Large intestine (tissue), 3 donors: ENCODE measurements around the gene LAPTM5. TPM values are rescaled to one million over a fixed set of nuclear protein-coding genes. Genes with fewer than 3 reads are reported as not detected.

Experiments
- DNase-seq, 2 donors: peaks; one replicate each; pipeline versions ENCODE4 v3.0.0 to v3.0.0-alpha.2; 2013
- H3K27ac ChIP-seq: one replicate; pipeline ENCODE4 v1.5.1; 2013; ENCODE audit warnings: low read length
- H3K27me3 ChIP-seq: 2 replicates; pipeline ENCODE4 v1.6.1; 2013; ENCODE audit warnings: low read length; ENCODE audit not compliant: control insufficient read depth, insufficient read depth
- H3K36me3 ChIP-seq: 2 replicates; pipeline ENCODE4 v1.6.1; 2013; ENCODE audit warnings: low read length; ENCODE audit not compliant: control insufficient read depth, insufficient read depth
- H3K4me1 ChIP-seq: one replicate; pipeline ENCODE4 v1.6.1; 2013; ENCODE audit warnings: low read length; ENCODE audit not compliant: control insufficient read depth, insufficient read depth
- H3K4me3 ChIP-seq: one replicate; pipeline ENCODE4 v1.5.1; 2013; ENCODE audit warnings: low read length
- H3K9me3 ChIP-seq: one replicate; pipeline ENCODE4 v1.6.1; 2013; ENCODE audit warnings: mild to moderate bottlenecking, low read depth, low read length, moderate library complexity; ENCODE audit not compliant: control insufficient read depth
- WGBS: methylation state at CpG from one replicate; pipeline ENCODE4 v1.1.5; 2013; ENCODE audit warnings: low lambda C conversion rate; ENCODE audit not compliant: insufficient coverage; 5-methylcytosine and 5-hydroxymethylcytosine counted together
- polyA plus RNA-seq: library from polyadenylated mRNA; unstranded; fragments of 120-200 nt; gene quantifications from one replicate; pipeline ENCODE4 v1.2.1, GENCODE V29; 2013

LAPTM5 gene
- polyA plus RNA-seq, 1 donor = 39.9 TPM

- Histone ChIP-seq H3K27me3 (peaks cover 53% of the 10 kb centered on the region), H3K4me1 (no peaks in the 10 kb centered on the region), H3K27ac (no peak overlapping the region), H3K9me3 (no peaks in the 10 kb centered on the region), H3K36me3 (no peaks in the 10 kb centered on the region), H3K4me3 (peak overlapping the region; percentile 30)
- peak; percentile 90 to 91 for DNase-seq
- no CpG with 5 or more reads among the region's 56 CpGs for WGBS
Measured at GRCh38 chr1:30684881-30685795, 72.4 kb downstream of the LAPTM5 start.

- H3K27ac ChIP-seq = no peak overlapping the region
- peaks cover 3% of the 10 kb centered on the region for H3K9me3 ChIP-seq
- no peak for DNase-seq
- peaks cover 49% of the 10 kb centered on the region for H3K27me3 ChIP-seq
- H3K36me3 ChIP-seq = no peaks in the 10 kb centered on the region
- H3K4me1 ChIP-seq = no peaks in the 10 kb centered on the region
- no CpG with 5 or more reads among the region's 4 CpGs for WGBS
- no peak overlapping the region for H3K4me3 ChIP-seq
Measured at GRCh38 chr1:30684259-30684658, 73.3 kb downstream of the LAPTM5 start.

- no peak overlapping the region for H3K4me3 ChIP-seq
- H3K9me3 ChIP-seq = peaks cover 3% of the 10 kb centered on the region
- DNase-seq = no peak
- no peaks in the 10 kb centered on the region for H3K4me1 ChIP-seq
- no peaks in the 10 kb centered on the region for H3K36me3 ChIP-seq
- 80% methylated on average over 1 of the region's 5 CpGs for WGBS
- H3K27ac ChIP-seq = no peak overlapping the region
- H3K27me3 ChIP-seq = peaks cover 47% of the 10 kb centered on the region
Measured at GRCh38 chr1:30683699-30684098, 73.9 kb downstream of the LAPTM5 start.

Other genes with a start within 250 kb of the LAPTM5 start
- 0.30 TPM for gene MATN1, start 34.2 kb downstream of the LAPTM5 start, polyA plus RNA-seq
- 51.8 TPM for gene SDC3, start 151.0 kb upstream of the LAPTM5 start, polyA plus RNA-seq